PC-3 (cell line): ENCODE data around the gene RDM1.

Experiments
- EZH2 ChIP-seq: fragments of 300-600 bp; sonication (generic); IDR thresholded peaks from one replicate; pipeline ENCODE4 v1.6.1; 2017; ENCODE audit warnings: antibody characterized with exemption, mild to moderate bottlenecking, low read length; ENCODE audit not compliant: unreplicated experiment
- TF ChIP-seq, protein P1 (sequence below): fragments of 300-600 bp; sonication (generic); conservative IDR thresholded peaks from 2 replicates; pipeline ENCODE4 v1.5.1; 2017; ENCODE audit warnings: antibody characterized with exemption, low read depth, mild to moderate bottlenecking, low read length

DNA sequence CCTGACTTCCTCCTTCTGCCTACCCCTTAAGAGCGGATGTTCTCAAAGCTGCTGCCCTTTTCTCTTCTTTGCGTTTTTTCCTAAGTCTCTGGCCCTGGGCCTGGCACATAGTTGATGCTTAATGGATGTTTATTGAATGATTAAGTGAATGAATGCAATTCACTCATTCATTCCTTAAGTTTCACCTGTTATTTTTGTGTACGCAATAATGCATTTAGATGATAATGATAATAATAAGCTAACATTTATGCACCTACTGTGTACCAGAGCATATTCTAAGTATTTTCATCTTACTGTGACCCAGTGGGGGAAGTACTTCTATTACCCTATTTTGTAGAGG lies 54.8 kb downstream of the RDM1 start:
- TF ChIP-seq, protein P1, sequence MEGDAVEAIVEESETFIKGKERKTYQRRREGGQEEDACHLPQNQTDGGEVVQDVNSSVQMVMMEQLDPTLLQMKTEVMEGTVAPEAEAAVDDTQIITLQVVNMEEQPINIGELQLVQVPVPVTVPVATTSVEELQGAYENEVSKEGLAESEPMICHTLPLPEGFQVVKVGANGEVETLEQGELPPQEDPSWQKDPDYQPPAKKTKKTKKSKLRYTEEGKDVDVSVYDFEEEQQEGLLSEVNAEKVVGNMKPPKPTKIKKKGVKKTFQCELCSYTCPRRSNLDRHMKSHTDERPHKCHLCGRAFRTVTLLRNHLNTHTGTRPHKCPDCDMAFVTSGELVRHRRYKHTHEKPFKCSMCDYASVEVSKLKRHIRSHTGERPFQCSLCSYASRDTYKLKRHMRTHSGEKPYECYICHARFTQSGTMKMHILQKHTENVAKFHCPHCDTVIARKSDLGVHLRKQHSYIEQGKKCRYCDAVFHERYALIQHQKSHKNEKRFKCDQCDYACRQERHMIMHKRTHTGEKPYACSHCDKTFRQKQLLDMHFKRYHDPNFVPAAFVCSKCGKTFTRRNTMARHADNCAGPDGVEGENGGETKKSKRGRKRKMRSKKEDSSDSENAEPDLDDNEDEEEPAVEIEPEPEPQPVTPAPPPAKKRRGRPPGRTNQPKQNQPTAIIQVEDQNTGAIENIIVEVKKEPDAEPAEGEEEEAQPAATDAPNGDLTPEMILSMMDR, result no peak
- no peak for TF ChIP-seq EZH2
